Uterus (tissue), 4 donors: ENCODE data around the gene CCT8. TPM values are rescaled to one million over a fixed set of nuclear protein-coding genes. Genes with fewer than 3 reads are reported as not detected.
"Not testable (repeated sequence)": the region's sequence is repeated elsewhere in the genome, so short reads cannot be mapped to it uniquely, and the experiment has no call there.

Experiments
- DNase-seq, 2 donors: peaks; one replicate each; pipeline ENCODE4 v3.0.0-alpha.2; 2019 to 2020
- H3K27ac ChIP-seq, 2 donors: fragments of 200-600 bp; sonication (generic); 1 replicate in 1 of 2; 2 replicates in 1 of 2; pipeline ENCODE4 v1.5.1; 2016 to 2018
- H3K27me3 ChIP-seq, 2 donors: fragments of 200-600 bp; sonication (generic); one replicate each; pipeline ENCODE4 v1.5.1; 2018 to 2019; ENCODE audit warnings: control low read depth in 1 of 2
- H3K36me3 ChIP-seq, 2 donors: fragments of 200-600 bp; sonication (generic); one replicate each; pipeline ENCODE4 v1.5.1; 2019; ENCODE audit warnings: control low read depth in 1 of 2
- H3K4me1 ChIP-seq, 2 donors: fragments of 200-600 bp; sonication (generic); one replicate each; pipeline ENCODE4 v1.5.1; 2018 to 2019; ENCODE audit warnings: control low read depth in 1 of 2
- H3K4me3 ChIP-seq, 2 donors: fragments of 200-600 bp; sonication (generic); 1 replicate in 1 of 2; 2 replicates in 1 of 2; pipeline ENCODE4 v1.5.1; 2018 to 2019; ENCODE audit warnings: mild to moderate bottlenecking in 1 of 2
- H3K9me3 ChIP-seq, 2 donors: fragments of 200-600 bp; sonication (generic); one replicate each; pipeline ENCODE4 v1.5.1; 2019; ENCODE audit warnings: control low read depth in 1 of 2
- POLR2A ChIP-seq, 2 donors: fragments of 450-650 bp; IDR thresholded peaks; one replicate each; pipeline ENCODE4 v1.6.1; 2016; ENCODE audit warnings: antibody characterized with exemption in 2 of 2, mild to moderate bottlenecking in 1 of 2, moderate library complexity in 1 of 2
- intact Hi-C: fragments of 100-400 bp; cut with DNase I; formaldehyde crosslinking; loops from one replicate; pipeline ENCODE4 v1.15.1; 2023; ENCODE audit warnings: low total_unique reads
- total RNA-seq, 4 donors: library from RNA; depleted of rRNA in 3 of 4; stranded (reverse); fragments of >200 nt in 3 of 4; gene quantifications; one replicate each; pipeline versions ENCODE4 v1.1.0 to v1.2.4, GENCODE V29; 2014 to 2023
- TF ChIP-seq, protein P1 (sequence below), 4 experiments: fragments of 200-600 bp in 2 of 4; fragments of 450-650 bp in 2 of 4; sonication (generic) in 2 of 4; IDR thresholded peaks; one replicate each; pipeline ENCODE4 v1.5.1; 2016 to 2019; ENCODE audit warnings: antibody characterized with exemption in 4 of 4, mild to moderate bottlenecking in 2 of 4, moderate library complexity in 1 of 4
- donor health status: DM: yes; HTN: yes; CAD: no.

The CCT8 gene
- total RNA-seq, 4 donors from 2014 or later = 34.6 to 186 (median 115) TPM

DNA sequence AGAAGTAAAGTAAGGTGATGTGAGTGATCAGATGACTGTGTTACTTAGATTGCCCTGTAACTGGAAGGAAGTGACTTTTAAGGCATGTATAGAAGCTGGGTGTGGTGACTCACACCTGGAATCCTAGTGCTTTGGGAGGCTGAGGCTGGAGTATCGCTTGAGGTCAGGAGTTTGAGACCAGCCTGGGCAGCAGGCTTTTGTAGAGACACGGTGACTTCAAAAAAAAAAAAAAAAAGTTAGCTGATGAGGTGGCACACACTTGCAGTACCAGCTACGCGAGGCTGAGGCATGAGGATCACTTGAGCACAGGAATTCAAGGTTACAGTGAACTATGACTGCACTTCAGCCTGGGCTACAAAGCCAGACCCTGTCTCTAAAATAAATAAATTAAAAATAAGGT is 51.3 kb downstream of the CCT8 start:
- no peaks in the 10 kb centered on the region for H3K9me3 ChIP-seq
- no peak overlapping the region for H3K4me3 ChIP-seq
- no peak overlapping the region for H3K27ac ChIP-seq
- H3K36me3 ChIP-seq = no peaks in the 10 kb centered on the region
- intact Hi-C loops = no loop called here
- DNase-seq = no peak
- H3K27me3 ChIP-seq = no peaks in the 10 kb centered on the region
- no peaks in the 10 kb centered on the region for H3K4me1 ChIP-seq
- TF ChIP-seq POLR2A (IDR thresholded peaks at IDR 0.05) = no peak
- TF ChIP-seq, protein P1, sequence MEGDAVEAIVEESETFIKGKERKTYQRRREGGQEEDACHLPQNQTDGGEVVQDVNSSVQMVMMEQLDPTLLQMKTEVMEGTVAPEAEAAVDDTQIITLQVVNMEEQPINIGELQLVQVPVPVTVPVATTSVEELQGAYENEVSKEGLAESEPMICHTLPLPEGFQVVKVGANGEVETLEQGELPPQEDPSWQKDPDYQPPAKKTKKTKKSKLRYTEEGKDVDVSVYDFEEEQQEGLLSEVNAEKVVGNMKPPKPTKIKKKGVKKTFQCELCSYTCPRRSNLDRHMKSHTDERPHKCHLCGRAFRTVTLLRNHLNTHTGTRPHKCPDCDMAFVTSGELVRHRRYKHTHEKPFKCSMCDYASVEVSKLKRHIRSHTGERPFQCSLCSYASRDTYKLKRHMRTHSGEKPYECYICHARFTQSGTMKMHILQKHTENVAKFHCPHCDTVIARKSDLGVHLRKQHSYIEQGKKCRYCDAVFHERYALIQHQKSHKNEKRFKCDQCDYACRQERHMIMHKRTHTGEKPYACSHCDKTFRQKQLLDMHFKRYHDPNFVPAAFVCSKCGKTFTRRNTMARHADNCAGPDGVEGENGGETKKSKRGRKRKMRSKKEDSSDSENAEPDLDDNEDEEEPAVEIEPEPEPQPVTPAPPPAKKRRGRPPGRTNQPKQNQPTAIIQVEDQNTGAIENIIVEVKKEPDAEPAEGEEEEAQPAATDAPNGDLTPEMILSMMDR (IDR thresholded peaks at IDR 0.05) = no peak

DNA sequence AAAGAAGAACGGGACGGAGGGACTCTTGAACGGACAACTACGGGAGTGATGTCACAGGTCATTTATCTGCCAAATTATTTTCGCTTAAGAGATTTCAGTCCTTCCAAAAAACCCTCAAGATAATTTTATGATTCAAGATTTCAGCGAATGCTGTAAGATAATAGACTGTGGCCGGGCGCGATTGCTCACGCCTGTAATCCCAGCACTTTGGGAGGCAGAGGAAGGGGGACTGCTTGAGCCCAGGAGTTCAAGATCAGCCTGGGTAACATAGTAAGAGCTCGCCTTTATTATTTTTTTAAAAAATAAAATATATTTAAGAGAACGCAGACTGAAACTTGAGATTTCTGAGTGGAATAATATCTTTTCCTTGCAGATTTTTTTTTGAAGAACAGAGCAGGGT is 54.9 kb downstream of the CCT8 start:
- no peaks in the 10 kb centered on the region for H3K4me1 ChIP-seq
- H3K4me3 ChIP-seq = peak overlapping the region; percentile 70 to 72
- intact Hi-C loops = no loop called here
- H3K27me3 ChIP-seq = no peaks in the 10 kb centered on the region
- peak overlapping the region; percentile 75 to 83 for H3K27ac ChIP-seq
- TF ChIP-seq, protein P1 (IDR thresholded peaks at IDR 0.05) = no peak
- no peak for TF ChIP-seq POLR2A (IDR thresholded peaks at IDR 0.05)
- no peaks in the 10 kb centered on the region for H3K36me3 ChIP-seq
- no peaks in the 10 kb centered on the region for H3K9me3 ChIP-seq
- no peak for DNase-seq

DNA sequence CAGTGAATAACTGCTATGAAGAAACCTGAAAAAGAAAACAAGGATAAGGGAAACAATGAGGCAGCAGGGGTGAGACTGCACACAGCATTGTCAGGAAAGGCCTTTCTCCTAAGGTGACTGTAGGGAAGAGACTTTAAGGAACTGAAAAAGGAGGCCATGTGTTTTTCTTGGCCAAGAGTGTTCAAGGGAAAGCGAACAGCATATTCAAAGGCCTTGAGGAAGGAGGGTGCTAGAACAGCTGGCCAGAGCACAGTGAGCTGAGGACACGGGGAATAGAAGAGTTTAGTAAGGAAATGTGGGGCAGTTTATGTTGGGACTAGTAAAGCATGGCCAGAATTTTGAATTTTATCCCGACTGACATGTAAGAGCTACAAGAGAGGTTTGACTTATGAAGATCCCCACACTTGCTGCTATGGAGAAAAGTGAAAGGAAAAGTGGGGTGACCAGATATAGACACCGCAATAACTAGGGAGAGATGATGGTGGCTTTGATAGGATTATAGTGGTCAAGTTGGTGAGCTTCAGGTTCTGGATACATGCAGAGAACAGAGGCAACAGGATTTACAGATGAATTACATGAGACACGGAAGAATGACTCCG is 55.7 kb downstream of the CCT8 start:
- Histone ChIP-seq H3K9me3 (no peaks in the 10 kb centered on the region), H3K27ac (no peak overlapping the region), H3K27me3 (no peaks in the 10 kb centered on the region), H3K4me3 (peak overlapping the region in 1 of 2 donors; percentile 70), H3K4me1 (no peaks in the 10 kb centered on the region), H3K36me3 (no peaks in the 10 kb centered on the region)
- no peak for TF ChIP-seq POLR2A (IDR thresholded peaks at IDR 0.05)
- TF ChIP-seq, protein P1 (IDR thresholded peaks at IDR 0.05) = no peak
- DNase-seq = no peak
- intact Hi-C loops = no loop called here

DNA sequence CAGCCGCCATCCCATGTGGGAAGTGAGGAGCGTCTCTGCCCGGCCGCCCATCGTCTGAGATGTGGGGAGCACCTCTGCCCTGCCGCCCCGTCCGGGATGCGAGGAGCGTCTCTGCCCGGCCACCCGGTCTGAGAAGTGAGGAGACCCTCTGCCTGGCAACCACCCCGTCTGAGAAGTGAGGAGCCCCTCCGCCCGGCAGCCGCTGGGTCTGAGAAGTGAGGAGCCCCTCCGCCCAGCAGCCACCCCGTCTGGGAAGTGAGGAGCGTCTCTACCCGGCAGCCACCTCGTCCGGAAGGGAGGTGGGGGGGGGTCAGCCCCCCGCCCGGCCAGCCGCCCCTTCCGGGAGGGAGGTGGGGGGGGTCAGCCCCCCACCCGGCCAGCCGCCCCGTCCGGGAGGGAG is 62.2 kb downstream of the CCT8 start:
- H3K27ac ChIP-seq, DNase-seq, H3K4me1 ChIP-seq, H3K9me3 ChIP-seq, H3K4me3 ChIP-seq, H3K27me3 ChIP-seq, H3K36me3 ChIP-seq, intact Hi-C loops: not testable (repeated sequence)

DNA sequence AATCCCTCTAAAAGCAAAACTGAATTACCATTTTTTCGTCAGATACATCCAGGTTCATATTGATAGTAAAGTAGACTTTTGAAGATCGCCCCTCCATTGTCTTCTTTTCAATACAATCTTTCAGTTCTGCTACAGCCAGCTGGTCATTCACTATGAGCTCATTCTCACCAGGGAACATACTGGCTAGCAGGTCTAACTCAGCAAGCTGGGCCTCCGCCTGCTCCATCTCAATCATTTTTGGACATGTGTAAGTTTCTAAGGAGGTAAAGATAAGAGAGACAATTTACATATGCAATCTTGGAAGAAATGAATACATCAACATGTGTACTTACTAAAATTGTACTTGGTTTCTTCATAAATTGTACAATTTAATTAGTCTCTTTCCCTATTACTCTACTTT is 65.1 kb downstream of the CCT8 start:
- Histone ChIP-seq H3K27me3 (no peaks in the 10 kb centered on the region), H3K27ac (no peak overlapping the region), H3K36me3 (no peaks in the 10 kb centered on the region), H3K9me3 (no peaks in the 10 kb centered on the region), H3K4me3 (no peak overlapping the region), H3K4me1 (no peaks in the 10 kb centered on the region)
- intact Hi-C loops = no loop called here
- DNase-seq = no peak
- TF ChIP-seq, protein P1 (IDR thresholded peaks at IDR 0.05) = no peak
- no peak for TF ChIP-seq POLR2A (IDR thresholded peaks at IDR 0.05)

DNA sequence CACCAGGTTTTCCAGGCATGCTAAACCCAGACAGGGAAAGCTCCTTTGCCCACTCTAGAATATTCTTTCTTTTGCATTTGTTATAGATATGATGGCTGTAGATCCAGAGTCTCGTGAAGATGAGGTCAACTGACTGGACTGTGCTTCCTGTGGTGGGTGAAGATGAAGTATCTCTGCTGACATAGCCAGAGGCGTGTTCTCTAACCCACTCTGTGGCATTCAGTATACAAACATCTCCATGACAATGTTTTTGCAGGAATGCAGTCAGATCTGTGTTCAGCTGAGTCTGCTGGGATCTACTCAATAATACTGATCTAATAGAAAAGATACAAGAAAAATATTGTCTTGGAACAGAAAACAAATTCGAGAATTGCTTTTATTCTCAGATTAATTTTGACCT is 65.6 kb downstream of the CCT8 start:
- Histone ChIP-seq H3K4me1 (no peaks in the 10 kb centered on the region), H3K27me3 (no peaks in the 10 kb centered on the region), H3K36me3 (no peaks in the 10 kb centered on the region), H3K4me3 (no peak overlapping the region), H3K27ac (no peak overlapping the region), H3K9me3 (no peaks in the 10 kb centered on the region)
- no peak for DNase-seq
- no peak for TF ChIP-seq POLR2A (IDR thresholded peaks at IDR 0.05)
- TF ChIP-seq, protein P1 (IDR thresholded peaks at IDR 0.05) = no peak
- intact Hi-C loops = no loop called here
